RKO (cell line): ENCODE results near the gene AMMECR1L.
"Not testable (repeated sequence)": the region's sequence is repeated elsewhere in the genome, so short reads cannot be mapped to it uniquely, and the experiment has no call there.

Experiments used
- DNase-seq: peaks from one replicate; pipeline ENCODE4 v3.0.0-alpha.2; 2016; ENCODE audit warnings: low spot score

Gene AMMECR1L

DNA sequence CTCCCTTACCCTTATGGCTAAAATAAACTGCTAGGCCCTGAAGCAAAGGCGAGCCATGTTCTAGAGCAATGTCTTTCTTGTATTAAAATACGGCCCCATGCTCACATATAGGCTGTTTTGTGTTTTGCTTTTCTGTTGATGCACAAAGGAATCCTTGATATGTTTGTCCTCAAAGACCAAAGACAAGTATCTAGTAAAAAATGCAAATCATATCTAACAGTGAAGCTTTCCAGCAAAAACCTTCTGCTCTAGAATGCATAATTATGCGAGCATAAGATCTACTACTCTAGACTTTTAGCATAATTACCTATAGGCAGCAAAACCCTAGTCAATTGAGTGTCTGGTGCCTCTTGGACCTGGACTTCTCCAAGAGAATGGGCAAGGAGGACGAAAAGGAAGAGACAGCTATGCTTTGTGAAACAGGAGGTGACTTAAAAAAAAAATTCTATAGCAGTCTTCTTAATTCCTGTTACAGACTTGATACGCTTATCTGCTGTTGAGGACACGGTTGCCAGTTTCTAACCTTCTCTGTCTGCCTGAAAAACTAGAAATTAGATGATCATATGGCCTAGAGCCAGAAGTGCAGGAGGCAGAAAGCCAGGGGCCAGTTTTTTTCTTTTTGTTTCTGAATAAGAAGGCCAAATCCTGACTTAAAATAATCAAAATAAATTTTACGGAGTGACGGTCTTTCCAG, 1.5 kb upstream of the AMMECR1L start:
- DNase-seq = peak; percentile 11

DNA sequence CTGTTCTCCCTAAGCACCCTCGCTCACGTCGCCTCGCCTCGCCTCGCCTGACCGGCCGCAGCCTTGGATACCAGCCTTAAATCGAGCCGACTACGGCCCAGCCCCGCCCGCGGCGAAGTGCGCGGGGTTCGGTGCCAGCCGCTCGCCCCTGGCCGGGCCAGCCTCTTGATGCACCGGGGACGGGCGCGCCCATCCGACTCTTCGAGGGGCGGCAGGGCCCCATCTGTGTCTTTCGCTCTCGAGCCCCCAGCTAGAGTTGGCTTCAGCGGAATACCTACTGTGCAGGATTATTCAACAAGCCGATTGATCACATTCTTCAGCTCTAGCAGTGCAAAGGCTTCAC, 808 bp upstream of the AMMECR1L start:
- DNase-seq = not testable (repeated sequence)

DNA sequence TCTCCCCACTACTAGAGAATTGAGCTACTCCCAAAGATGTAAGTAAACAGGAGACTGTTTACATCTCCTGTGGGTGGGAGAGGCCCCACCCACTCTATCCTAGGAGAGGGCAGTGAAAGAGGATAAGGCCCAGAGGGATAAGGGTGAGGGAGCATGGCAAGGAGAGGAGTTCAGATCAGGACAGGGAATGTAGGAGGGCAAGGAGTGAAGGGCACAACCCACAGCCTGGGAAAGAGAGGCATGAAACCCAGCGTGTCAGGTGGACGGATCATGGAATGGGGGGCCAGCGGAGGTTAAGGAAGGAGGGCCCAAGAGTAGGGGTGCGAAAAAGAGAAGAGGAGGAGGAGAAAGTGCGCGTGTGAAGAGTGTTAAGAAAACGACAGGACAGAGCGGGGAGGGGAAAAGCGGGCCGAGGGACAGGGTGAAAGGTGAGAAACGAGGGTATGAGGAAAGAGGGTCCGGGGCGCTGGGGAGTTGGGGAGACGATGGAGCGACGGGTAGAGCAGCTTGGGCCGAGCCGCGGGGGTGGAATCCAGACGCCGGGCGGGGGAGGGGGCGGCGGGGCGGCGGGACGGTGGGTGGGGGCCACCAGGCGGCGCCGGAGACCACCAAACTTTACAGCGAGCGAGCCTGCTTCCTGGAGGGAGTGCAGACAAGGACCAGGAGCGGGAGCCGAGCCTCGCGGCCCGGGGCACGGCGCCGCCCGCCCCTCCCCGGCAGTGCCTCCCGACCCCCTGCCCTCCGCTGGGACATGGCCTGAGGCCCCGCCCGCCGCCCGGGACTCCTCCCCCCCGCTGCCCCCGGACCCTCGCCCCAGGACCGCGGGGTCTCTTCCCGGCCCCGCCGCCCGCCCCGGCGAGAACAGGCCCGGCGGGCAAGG, 655 bp downstream of the AMMECR1L start:
- peak; percentile 41 for DNase-seq

DNA sequence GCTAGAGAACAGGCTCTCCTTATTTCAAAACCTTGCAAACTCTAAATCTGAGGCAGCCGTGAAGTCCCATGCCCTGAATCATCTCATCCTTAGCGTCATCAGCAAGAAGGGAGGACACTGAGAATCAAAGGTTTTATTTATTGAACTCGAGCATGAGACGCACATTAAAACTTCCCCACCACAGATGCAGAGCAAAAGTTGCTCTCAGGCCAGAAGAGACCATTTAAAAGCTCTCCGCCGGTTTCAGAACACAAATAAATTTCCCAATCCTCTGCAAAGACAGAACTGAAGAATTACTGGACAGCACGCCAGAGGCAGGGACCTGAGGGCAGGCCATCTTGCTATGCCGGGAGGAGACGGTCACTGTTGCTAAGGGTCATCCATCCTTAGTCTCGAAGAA, 1.3 kb downstream of the AMMECR1L start:
- DNase-seq = peak; percentile 65

DNA sequence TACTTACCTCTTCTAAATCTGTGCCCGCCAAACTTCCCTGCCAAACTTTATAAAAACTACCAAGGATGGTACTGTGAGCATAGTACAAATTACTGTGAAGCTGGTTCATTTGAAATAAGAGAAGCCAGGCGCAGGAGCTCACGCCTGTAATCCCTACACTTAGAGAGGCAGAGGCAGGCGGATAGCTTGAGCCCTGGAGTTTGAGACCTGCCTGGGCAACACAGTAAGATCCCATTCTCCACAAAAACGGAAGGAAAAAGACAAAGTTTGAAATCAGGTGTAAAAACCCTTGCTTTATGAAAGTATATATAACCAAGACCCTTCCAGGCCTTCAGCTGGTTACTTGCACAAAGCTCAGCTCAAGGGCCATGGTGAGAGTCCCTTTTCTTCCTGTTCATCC, 5.9 kb downstream of the AMMECR1L start:
- no peak for DNase-seq

DNA sequence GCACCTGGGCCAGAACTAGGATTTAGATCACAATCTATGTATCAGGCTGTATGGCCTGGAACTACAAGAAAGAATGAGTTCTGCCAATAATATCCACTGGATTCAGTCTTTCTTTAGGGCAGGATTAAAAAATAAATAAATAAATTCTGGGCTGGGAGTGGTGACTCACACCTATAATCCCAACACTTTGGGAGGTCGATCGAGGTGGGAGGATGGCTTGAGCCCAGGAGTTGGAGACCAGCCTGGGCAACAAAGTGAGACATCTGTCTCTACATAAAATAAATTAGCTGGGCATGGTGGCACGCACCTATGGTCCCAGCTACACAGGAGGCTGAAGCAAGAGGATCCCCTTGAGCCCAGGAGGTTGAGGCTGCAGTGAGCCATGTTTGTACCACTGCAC, 8.1 kb downstream of the AMMECR1L start:
- DNase-seq = no peak

DNA sequence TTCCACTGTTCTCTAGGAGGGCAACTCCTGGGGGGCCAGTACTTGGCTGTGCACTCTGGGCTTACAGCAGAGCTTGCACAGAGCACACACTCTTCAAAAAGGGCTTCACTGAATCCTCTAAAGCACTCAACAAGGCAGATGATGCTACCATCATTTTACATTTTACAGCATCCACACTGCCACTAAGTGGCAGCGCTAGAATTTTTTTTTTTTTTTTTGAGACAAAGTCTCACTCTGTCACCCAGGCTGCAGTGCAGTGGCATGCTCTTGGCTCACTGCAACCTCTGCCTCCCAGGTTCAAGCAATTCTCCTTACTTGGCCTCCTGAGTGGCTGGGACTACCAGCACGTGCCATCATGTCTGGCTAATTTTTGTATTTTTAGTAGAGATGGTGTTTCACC, 8.6 kb downstream of the AMMECR1L start:
- DNase-seq = no peak

DNA sequence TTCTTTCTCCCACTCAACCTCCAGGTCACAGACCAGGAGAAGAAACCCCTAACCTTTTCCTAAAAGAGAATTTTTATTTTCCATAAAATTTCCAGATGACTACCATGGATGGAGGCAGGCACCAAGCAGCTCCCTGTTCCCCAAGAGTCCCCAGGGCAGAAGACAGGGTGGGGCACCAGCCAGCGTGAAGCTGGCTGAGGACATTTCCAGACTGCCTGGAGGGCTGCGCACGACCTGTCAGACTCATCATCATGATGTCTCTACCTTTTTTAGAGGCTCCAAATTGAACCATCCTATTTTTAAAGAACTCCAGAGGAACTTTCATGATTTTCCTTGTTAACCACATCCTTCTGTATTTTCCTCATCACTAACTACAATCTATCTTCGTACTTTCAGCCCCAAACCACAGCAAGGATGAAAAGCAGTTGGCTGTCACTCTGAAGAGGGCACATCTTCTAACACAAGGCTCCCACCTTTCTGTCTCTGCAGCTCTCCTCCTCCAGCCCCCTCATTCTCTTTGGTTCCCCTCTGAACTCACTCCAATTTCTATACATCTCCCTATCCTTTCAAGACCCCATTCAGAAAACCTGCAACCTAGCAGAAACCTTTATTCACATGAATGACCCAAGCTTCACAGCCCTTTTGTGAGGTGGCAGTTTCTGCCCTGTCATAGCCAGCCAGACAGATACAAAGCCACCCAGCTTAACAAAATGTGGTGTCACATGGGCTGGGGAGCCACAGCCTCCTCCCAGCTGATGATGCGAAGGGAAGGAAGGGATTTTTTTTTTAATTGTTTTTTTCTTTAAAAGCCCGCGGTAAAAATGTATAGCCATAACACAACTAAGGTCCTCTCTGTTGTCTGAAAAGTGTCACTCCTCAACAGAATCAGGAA, 11.1 kb downstream of the AMMECR1L start:
- no peak for DNase-seq

DNA sequence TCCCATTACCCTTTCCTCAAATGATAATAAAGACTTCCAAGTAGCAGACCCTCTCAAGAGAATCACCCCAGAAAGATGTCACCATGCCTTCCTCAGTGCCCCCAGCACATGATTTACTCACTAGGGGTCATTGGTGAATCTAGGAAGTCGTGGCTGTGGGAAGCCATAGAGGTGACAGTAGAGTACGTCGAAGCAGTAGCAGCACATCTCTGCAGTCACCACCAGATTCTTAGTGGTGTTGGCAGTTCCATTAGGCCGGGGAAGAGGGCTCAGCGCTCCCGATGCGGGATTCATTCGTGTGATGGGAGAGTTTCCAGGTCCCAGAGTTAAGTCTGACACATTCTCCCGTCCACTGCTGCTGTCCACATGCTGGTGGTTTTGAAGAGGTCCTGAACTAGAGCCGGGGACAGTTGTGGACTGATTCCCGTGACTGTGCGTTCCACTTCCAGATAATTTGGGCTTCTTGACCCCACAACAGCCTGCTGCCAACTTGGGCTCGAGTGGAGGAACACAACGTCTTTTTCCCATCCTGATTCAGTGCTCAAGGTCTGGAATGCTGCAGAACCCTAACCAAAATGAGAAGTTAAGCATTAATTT, 12.0 kb downstream of the AMMECR1L start:
- DNase-seq = no peak

DNA sequence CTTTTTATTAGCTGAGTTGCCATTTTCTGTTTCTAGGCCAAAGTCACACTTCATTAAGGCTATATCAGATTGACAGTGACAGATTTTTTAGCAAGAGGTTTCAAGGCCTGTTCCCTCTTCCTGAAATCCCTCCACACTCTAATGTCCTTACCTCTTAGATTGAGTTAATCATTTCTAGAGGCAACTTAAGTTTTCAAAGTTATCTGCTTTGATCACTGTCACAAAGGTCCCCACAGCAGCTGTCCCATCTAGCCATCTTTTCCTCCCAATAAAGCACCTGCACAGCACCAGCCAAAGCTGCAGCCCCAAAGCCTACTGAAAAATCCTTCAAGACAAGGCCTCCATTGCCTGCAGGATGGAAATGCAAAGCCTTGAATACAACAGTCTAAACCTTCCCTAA, 13.4 kb downstream of the AMMECR1L start:
- DNase-seq = no peak

DNA sequence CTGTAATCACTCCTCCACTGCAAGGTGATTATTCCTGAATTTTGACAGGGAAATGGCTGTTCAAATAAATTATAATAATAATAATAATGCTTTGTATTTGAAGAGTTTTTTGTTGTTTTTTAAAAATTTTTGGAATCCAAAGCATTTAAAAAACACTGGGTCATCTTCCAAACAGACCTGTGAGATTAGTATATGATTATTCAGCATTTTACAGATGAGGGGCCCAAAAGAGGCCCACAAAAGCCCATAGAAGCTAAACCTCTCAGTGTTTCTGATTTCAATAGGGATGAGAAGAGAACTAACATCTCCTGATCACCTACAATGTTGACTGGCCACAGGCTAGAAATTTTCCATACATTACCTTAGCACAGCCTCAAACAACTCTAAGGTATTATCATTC, 19.8 kb downstream of the AMMECR1L start:
- no peak for DNase-seq

DNA sequence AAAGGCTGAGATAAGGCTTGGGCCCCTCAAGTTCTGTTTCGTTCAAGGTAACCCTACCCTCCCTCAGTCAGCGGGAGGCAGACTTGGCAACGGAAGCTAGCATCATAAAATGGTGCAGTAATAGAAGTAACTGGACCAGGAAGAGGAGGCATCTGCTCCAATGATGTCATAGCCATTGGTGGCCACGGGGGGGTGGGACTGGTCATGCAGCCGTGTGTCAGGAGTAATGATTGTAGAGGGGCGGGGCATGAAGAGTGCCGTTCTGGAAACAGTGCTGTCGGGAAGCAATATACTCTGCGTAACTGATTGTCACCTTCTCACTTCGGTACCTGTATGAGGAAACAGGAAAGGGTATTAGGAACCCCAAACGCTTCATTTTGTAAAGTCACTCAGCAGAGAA, 20.9 kb downstream of the AMMECR1L start:
- peak; percentile 44 for DNase-seq

DNA sequence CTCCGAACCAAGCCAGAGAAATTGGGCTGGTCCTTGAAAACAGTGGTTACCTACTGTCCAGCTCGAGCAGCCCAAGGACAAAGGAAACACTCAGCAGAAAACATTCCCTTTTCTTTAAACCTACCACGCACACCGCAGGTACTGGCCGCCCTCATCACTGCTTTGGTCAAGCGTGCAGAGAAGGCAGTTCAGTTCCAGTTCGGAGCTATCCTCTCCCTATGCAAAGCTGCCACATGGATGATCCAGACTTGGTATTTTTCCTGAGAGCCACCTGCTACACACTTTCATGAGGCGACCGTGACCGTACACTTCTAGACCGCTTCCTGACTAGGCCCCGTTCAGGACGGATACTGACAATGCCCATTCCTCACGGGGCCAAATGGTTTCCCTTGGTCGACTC, 23.5 kb downstream of the AMMECR1L start:
- DNase-seq = no peak

DNA sequence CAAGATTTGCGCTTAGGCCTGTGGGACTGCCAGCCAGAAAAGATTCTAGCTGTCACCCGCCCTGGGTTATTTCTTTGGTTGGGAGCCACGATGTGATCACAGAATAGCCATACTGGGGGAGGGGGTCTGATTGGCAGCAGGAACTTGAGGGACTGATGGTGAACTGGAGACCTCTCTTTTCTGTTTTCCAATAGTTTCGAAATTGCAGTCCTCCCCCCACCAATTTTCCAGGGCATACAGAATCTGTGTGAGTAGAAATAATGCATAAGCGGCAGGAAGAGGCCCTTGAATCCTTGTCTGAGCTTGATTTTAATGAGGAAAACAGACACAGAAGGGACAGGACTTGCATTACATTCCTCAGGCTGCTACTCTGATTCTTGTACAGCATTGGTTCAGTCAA, 25.6 kb downstream of the AMMECR1L start:
- no peak for DNase-seq

DNA sequence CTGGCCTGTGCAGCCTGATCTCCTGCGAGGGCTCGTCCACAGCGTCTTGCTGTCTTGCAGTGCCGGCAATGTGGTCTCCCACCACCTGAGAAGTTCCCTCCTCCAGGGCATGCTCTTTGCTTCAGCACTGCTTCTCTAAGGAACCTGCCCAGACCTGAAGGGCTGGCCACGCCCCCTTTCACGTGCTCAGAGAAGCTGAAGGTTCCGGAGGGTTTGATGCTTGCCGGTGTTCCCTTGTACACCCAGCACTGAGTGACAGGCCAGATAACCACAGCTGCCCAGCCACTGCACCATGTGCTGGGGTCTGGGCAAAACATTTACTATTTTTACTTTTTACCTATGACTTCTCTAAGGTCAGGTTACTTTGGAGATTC, 26.1 kb downstream of the AMMECR1L start:
- DNase-seq = no peak

DNA sequence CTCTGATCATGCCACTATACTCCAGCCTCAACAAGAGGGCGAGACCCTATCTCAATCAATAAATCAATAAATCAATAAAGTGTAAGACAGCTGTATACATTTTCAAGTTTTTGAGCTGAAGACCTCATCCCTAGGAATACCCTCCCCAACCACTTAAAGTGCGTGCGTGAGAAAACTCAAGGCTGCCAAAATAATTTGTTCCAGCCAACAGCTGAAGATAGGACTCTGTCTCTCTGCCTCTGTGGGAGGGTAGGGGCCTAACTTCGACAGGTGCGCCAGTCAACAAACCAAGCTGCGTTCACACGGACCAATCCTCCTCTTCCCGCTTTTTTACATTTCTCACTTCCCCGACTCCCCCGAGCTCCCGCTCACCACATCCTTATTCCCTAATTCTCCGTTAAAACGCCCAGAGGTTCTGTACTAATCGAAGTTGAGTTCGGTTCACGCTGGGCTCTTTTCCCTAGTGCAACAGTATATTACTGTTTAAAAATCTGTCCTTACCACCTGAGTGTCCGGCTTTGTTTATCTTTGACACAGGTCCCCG, 28.4 kb downstream of the AMMECR1L start:
- peak; percentile 44 for DNase-seq

DNA sequence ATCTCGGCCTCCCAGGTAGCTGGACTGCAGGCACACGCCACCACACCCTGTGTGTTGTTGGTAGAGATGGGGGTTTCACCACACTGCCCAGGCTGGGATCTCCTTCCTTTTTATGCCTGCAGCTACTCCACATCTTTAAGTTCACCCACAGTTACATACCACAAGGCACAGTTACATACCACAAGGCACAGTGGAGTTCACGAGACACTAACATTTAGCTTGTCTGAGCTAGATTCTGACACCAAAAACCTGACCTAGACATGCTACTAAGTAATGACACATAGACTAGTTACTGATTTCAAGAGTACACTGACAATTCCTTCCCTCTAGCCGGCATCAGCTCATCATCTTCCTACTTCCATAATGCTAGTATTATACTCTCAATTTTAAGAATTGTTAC, 32.1 kb downstream of the AMMECR1L start:
- DNase-seq = no peak

DNA sequence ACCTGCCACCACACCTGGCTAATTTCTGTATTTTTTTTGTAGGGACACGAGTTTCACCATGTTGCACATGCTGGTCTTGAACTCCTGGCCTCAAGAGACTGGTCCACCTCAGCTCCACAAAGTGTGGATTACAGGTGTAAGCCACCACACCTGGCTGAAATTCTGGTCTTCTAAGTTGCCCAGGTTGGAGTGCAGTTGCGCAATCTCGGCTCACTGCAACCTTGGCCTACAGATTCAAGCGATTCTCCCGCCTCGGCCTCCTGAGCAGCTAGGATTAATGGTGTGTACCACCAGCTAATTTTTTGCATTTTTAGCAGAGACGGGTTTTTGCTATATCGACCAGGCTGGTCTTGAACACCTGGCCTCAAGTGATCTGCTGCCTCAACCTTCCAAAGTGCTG, 33.4 kb downstream of the AMMECR1L start:
- DNase-seq = no peak

DNA sequence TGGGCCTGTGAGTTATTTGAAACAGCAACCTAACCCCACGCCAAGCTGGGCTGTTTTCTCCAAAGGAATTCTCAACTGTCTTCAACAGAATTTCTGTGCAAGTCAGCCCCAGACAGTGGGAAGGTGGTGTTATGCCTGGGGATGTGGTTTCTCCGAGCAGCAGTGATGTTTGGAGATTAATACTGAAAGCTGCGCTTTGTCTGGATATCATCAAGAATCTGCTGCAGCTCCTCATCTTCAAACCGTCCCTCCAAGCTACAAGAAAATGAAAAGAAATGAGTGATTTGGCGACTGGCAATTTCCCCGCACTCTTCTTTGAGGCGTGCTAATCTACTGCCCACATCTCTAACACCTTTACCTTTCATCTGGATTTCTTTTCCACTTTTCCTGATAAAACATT, 37.8 kb downstream of the AMMECR1L start:
- DNase-seq = no peak

DNA sequence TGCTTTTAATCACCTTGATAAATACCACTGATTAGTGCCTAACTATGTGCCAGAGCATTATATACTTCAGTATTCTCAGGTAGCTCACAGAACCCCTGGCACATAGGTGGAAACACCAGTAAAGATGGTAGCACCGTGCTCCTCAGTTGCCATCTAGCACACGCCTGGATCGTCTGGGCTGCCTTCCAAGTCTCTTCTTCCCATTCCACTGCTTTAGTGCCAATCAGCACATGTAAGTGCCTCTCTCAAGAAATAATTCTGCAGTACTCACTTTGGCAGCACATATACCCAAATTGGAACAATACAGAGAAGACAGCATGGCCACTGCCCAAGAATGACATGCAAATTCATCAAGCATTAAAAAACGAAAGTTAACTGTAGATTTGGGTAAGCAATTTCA, 40.8 kb downstream of the AMMECR1L start:
- no peak for DNase-seq

DNA sequence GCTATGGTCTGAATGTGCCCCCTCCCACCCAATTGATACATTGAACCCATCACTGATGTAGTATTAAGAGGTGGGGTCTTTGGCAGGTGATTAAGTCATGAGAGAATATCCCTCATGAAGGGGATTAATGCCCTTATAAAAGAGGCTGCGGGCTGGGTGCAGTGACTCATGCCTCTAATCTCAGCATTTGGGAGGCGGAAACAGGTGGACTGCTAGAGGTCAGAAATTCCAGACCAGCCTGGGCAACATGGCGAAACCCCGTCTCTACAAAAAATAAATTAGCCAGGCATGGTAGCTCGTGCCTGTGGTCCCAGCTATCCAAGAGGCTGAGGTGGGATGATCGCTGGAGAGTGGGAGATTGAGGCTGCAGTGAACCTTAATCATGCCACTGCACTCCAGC, 42.1 kb downstream of the AMMECR1L start:
- DNase-seq = no peak
